AG04449 (cell line): ENCODE results near the gene BNIP3.
A peak's percentile ranks its signal among the peaks of the same experiment; 100 is the strongest.

Source experiments
- CTCF ChIA-PET: fragments of 350-600 bp; formaldehyde crosslinking; extraction: SDS; loops from one replicate; lab custom pipeline; 2021; ENCODE audit warnings: antibody characterized with exemption; lab: Yijun Ruan, JAX
- POLR2A ChIA-PET: fragments of 400-600, 350-600 bp; formaldehyde crosslinking; extraction: SDS; loops from one replicate; lab custom pipeline; 2020; ENCODE audit warnings: antibody characterized with exemption, inconsistent platforms; lab: Yijun Ruan, JAX
- DNase-seq: peaks from one replicate; pipeline ENCODE4 v3.0.0-alpha.2; 2010; ENCODE audit warnings: low read depth, low spot score
- H3K4me3 ChIP-seq: 2 replicates; pipeline ENCODE4 v1.5.1; 2011; ENCODE audit warnings: low read depth, mild to moderate bottlenecking, control low read depth, low read length
- CTCF ChIP-seq: IDR thresholded peaks from one replicate; pipeline ENCODE4 v1.5.1; 2011; ENCODE audit warnings: mild to moderate bottlenecking, moderate library complexity, low read length, control low read depth, inconsistent platforms; ENCODE audit not compliant: insufficient read depth; ENCODE audit errors: missing control alignments

Gene BNIP3

GRCh38 chr10:131980761-131981428, 828 bp downstream of the BNIP3 start:
- H3K4me3 ChIP-seq = peak overlapping the region; percentile 97
- ChIA-PET POLR2A (interaction anchor here (0.9 to 2.5 kb wide), 5 partner anchors 17 to 85 kb away, joined by 3 to 9 read pairs (median 6); partner anchors contain the start of genes JAKMIP3 and PPP2R2D), CTCF (interaction anchor here (1.0 to 1.3 kb wide), 3 partner anchors 42 to 73 kb away, joined by 3 read pairs; no protein-coding TSS in a partner anchor)
- DNase-seq = no peak
- TF ChIP-seq CTCF = no peak

DNA sequence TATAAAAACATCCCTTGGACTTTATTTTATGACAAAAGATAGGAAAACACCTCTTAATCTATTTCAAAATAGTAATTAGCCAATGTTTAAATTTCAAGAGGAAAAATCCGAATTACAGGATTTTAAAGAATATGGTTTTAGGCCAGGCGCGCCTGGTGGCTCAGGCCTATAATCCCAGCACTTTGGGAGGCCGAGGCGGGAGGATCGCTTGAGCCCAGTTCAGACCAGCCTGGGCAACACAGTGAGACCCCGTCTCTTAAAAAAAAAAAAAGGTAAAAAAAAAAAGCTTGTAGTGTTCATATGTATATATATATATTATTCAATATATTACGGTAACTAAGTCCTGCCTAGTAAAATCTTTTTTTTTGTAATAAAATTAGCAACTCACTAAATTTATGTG, 1.4 kb downstream of the BNIP3 start:
- TF ChIP-seq CTCF = no peak
- DNase-seq = no peak
- peak overlapping the region; percentile 97 for H3K4me3 ChIP-seq
- ChIA-PET POLR2A (interaction anchor here (0.9 to 2.5 kb wide), 4 partner anchors 16 to 86 kb away, joined by 3 to 9 read pairs (median 5); partner anchors contain the start of genes JAKMIP3 and PPP2R2D), CTCF (interaction anchor here (1.0 to 1.3 kb wide), 3 partner anchors 32 to 54 kb away, joined by 3 read pairs; no protein-coding TSS in a partner anchor)

DNA sequence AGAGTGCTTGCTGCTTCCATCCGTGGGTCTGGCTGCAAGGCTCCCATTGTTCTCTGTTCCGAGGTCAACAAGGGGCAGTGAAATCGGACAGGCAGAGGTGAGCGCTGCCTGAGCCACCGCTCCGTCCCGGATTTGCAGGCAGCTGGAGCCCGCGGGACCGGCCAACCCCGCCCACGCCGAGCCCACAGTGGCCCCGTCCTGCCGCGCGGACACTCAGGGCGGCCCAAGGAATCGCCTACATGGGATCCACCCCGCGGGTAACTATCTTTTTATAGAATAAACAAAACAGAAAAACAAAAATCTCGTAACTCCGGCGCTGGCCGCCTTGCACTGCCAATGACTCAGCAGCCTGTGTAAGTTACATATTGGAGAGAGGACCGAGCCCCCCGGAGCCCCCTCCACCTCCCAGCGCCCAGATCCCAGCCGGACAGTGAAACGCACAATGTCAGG, 1.9 kb downstream of the BNIP3 start:
- peak overlapping the region; percentile 97 for H3K4me3 ChIP-seq
- no peak for TF ChIP-seq CTCF
- DNase-seq = no peak
- CTCF ChIA-PET = interaction anchor here (1.0 to 1.1 kb wide), 2 partner anchors 32 to 43 kb away, joined by 3 read pairs; no protein-coding TSS in a partner anchor
- POLR2A ChIA-PET = interaction anchor here (2.5 kb wide), 1 partner anchor 32 kb away, joined by 9 read pairs; no protein-coding TSS in a partner anchor

DNA sequence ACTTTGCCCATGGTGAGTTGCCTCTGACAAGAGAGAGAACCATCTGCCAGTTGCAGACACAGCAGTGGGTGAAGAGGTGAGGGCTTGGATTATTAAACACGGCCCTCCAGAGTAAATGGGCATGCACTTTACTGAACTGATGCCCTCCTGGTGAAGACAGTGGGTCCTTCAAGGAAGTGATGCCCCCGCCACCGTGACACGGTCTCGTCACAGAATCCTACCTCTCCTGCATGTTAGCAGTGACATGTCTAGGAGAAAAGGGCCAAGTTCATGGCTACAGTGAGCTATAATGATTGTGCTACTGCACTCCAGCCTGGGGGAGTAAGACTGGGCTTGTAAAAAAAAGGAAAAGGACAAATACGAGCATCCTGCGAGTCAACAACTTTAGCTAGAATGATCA, 2.4 kb downstream of the BNIP3 start:
- ChIA-PET CTCF (interaction anchor here (1.1 kb wide), 1 partner anchor 31 kb away, joined by 3 read pairs; no protein-coding TSS in a partner anchor), POLR2A (no interaction called here)
- TF ChIP-seq CTCF = no peak
- no peak for DNase-seq
- H3K4me3 ChIP-seq = peak overlapping the region; percentile 97

DNA sequence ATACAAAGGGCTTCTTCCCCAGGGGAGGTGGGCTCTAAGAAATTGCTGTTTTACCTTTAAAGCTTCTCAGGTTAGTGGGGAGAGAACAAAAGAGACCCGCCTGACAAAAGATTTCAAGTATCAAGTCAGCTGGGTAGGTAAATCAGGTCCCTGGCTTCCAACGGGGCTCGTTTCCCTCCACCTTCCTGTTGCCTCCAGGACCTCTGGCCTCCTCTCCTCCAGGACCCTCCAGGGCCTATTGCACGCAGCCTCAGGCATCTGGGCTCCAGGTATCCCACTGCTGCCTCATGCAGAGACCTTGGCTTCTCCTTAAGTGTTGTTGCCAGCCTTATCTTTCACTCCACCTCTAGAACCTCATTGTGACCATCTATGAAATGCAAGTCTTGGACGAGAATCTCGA, 2.9 kb downstream of the BNIP3 start:
- peak overlapping the region; percentile 97 for H3K4me3 ChIP-seq
- no peak for DNase-seq
- ChIA-PET CTCF (no interaction called here), POLR2A (no interaction called here)
- TF ChIP-seq CTCF = no peak

GRCh38 chr10:131978366-131978765, 3.4 kb downstream of the BNIP3 start:
- CTCF ChIA-PET = no interaction called here
- no peak for TF ChIP-seq CTCF
- DNase-seq = no peak
- H3K4me3 ChIP-seq = peak overlapping the region; percentile 97
- POLR2A ChIA-PET = no interaction called here
